HEK293 (cell line): ENCODE data around the gene SLC35F3.

Experiments used
- CTCF ChIA-PET: fragments of 350-600 bp; formaldehyde crosslinking; extraction: SDS; loops from one replicate; lab custom pipeline; 2021; ENCODE audit warnings: antibody characterized with exemption; lab: Yijun Ruan, JAX
- POLR2A ChIA-PET: fragments of 300-600 bp; formaldehyde crosslinking; extraction: SDS; loops from one replicate; lab custom pipeline; 2020; ENCODE audit warnings: antibody characterized with exemption, inconsistent platforms; lab: Yijun Ruan, JAX
- H3K27ac ChIP-seq: fragments of 200-500 bp; sonication (Bioruptor generic); 2 replicates; pipeline ENCODE4 v1.5.1; 2014; ENCODE audit warnings: low read depth, low read length, control low read depth, inconsistent platforms; ENCODE audit errors: extremely low read depth
- H3K36me3 ChIP-seq, 2 experiments: fragments of 200-500 bp in 1 of 2; sonication (Bioruptor generic) in 1 of 2; 1 replicate in 1 of 2; 2 replicates in 1 of 2; pipeline ENCODE4 v1.5.1; 2014 to 2017; ENCODE audit warnings: inconsistent platforms in 2 of 2, low read length in 2 of 2; ENCODE audit not compliant: control insufficient read depth in 2 of 2, insufficient read depth in 1 of 2
- H3K4me1 ChIP-seq: fragments of 200-500 bp; sonication (Bioruptor generic); 2 replicates; pipeline ENCODE4 v1.5.1; 2014; ENCODE audit warnings: mild to moderate bottlenecking, low read length, inconsistent platforms; ENCODE audit not compliant: control insufficient read depth, insufficient read depth
- H3K4me3 ChIP-seq: 2 replicates; pipeline ENCODE4 v1.5.1; 2011; ENCODE audit warnings: low read depth, mild to moderate bottlenecking, control low read depth, low read length, moderate library complexity
- H3K9me3 ChIP-seq: fragments of 200-500 bp; sonication (Bioruptor generic); 2 replicates; pipeline ENCODE4 v1.5.1; 2014; ENCODE audit warnings: low read depth, low read length, inconsistent platforms; ENCODE audit not compliant: control insufficient read depth, insufficient read depth
- BCL11B ChIP-seq: fragments of 450-650 bp; formaldehyde crosslinking; IDR thresholded peaks from 2 replicates; pipeline ENCODE4 v1.5.1; 2016; ENCODE audit warnings: low read depth, missing biosample characterization, missing genetic modification characterization
- EGR2 ChIP-seq: fragments of 450-650 bp; formaldehyde crosslinking; IDR thresholded peaks from 2 replicates; pipeline ENCODE4 v1.5.1; 2016; ENCODE audit warnings: low read depth, missing biosample characterization, missing genetic modification characterization
- KLF10 ChIP-seq: fragments of 450-650 bp; IDR thresholded peaks from 2 replicates; pipeline ENCODE4 v1.5.1; 2018; ENCODE audit warnings: missing biosample characterization, mild to moderate bottlenecking, missing genetic modification characterization
- KLF16 ChIP-seq: fragments of 450-650 bp; formaldehyde crosslinking; IDR thresholded peaks from 2 replicates; pipeline ENCODE4 v1.5.1; 2017; ENCODE audit warnings: missing biosample characterization, missing genetic modification characterization
- RBAK ChIP-seq: fragments of 450-650 bp; formaldehyde crosslinking; IDR thresholded peaks from 2 replicates; pipeline ENCODE4 v1.5.1; 2016; ENCODE audit warnings: missing biosample characterization, missing genetic modification characterization
- SETDB1 ChIP-seq: IDR thresholded peaks from one replicate; pipeline ENCODE4 v1.6.1; 2017; ENCODE audit warnings: mild to moderate bottlenecking, low read length, moderate library complexity, mixed read lengths; ENCODE audit not compliant: insufficient read length
- TCF7L2 ChIP-seq: IDR thresholded peaks from 2 replicates; pipeline ENCODE4 v1.6.1; 2011; ENCODE audit warnings: low read depth, mild to moderate bottlenecking, inconsistent platforms, low read length, moderate library complexity, borderline replicate concordance
- YY2 ChIP-seq: fragments of 450-650 bp; formaldehyde crosslinking; IDR thresholded peaks from 2 replicates; pipeline ENCODE4 v1.5.1; 2016; ENCODE audit warnings: missing biosample characterization, missing genetic modification characterization
- ZNF132 ChIP-seq: fragments of 450-650 bp; formaldehyde crosslinking; IDR thresholded peaks from 2 replicates; pipeline ENCODE4 v1.5.1; 2017; ENCODE audit warnings: missing biosample characterization, missing genetic modification characterization, borderline replicate concordance
- ZNF133 ChIP-seq: fragments of 450-650 bp; formaldehyde crosslinking; IDR thresholded peaks from 2 replicates; pipeline ENCODE4 v1.5.1; 2016; ENCODE audit warnings: missing biosample characterization, missing genetic modification characterization
- ZNF146 ChIP-seq: fragments of 450-650 bp; formaldehyde crosslinking; IDR thresholded peaks from 2 replicates; pipeline ENCODE4 v1.5.1; 2016; ENCODE audit warnings: missing biosample characterization, missing genetic modification characterization
- ZNF19 ChIP-seq: fragments of 450-650 bp; formaldehyde crosslinking; IDR thresholded peaks from 2 replicates; pipeline ENCODE4; 2016; ENCODE audit warnings: missing biosample characterization, missing genetic modification characterization, low read depth
- ZNF2 ChIP-seq: fragments of 450-650 bp; formaldehyde crosslinking; IDR thresholded peaks from 2 replicates; pipeline ENCODE4 v1.5.1; 2016; ENCODE audit warnings: missing biosample characterization, missing genetic modification characterization
- ZNF274 ChIP-seq, 2 experiments: fragments of 200-500 bp in 1 of 2; fragments of 450-650 bp in 1 of 2; sonication (Bioruptor generic) in 1 of 2; formaldehyde crosslinking in 1 of 2; IDR thresholded peaks; 2 replicates each; pipeline versions ENCODE4 v1.5.1 to v1.6.1; 2014 to 2016; ENCODE audit warnings: borderline replicate concordance in 1 of 2, inconsistent platforms in 1 of 2, low read length in 1 of 2, missing biosample characterization in 1 of 2, missing genetic modification characterization in 1 of 2
- ZNF404 ChIP-seq: fragments of 450-650 bp; formaldehyde crosslinking; IDR thresholded peaks from 2 replicates; pipeline ENCODE4 v1.5.1; 2017; ENCODE audit warnings: missing biosample characterization, missing genetic modification characterization
- ZNF426 ChIP-seq: fragments of 450-650 bp; formaldehyde crosslinking; IDR thresholded peaks from 2 replicates; pipeline ENCODE4 v1.5.1; 2017; ENCODE audit warnings: missing biosample characterization, missing genetic modification characterization, mild to moderate bottlenecking, inconsistent platforms, moderate library complexity
- ZNF549 ChIP-seq: fragments of 450-650 bp; IDR thresholded peaks from 2 replicates; pipeline ENCODE4 v1.5.1; 2018; ENCODE audit warnings: missing biosample characterization, missing genetic modification characterization, mild to moderate bottlenecking, inconsistent platforms, moderate library complexity
- ZNF596 ChIP-seq: fragments of 450-650 bp; IDR thresholded peaks from 2 replicates; pipeline ENCODE4 v1.5.0; 2018; ENCODE audit warnings: missing biosample characterization, mild to moderate bottlenecking, missing genetic modification characterization, moderate library complexity
- ZNF624 ChIP-seq: fragments of 450-650 bp; formaldehyde crosslinking; IDR thresholded peaks from 2 replicates; pipeline ENCODE4 v1.5.1; 2017; ENCODE audit warnings: missing biosample characterization, missing genetic modification characterization
- ZNF645 ChIP-seq: fragments of 450-650 bp; formaldehyde crosslinking; IDR thresholded peaks from 2 replicates; pipeline ENCODE4; 2016; ENCODE audit warnings: missing biosample characterization, missing genetic modification characterization
- ZNF664 ChIP-seq: fragments of 450-650 bp; formaldehyde crosslinking; IDR thresholded peaks from 2 replicates; pipeline ENCODE4 v1.5.1; 2016; ENCODE audit warnings: missing biosample characterization, missing genetic modification characterization
- ZSCAN16 ChIP-seq: fragments of 450-650 bp; formaldehyde crosslinking; IDR thresholded peaks from 2 replicates; pipeline ENCODE4 v1.5.1; 2016; ENCODE audit warnings: missing biosample characterization, missing genetic modification characterization
- ZSCAN30 ChIP-seq: fragments of 450-650 bp; IDR thresholded peaks from 2 replicates; pipeline ENCODE4 v1.5.1; 2018; ENCODE audit warnings: missing biosample characterization, mild to moderate bottlenecking, missing genetic modification characterization, moderate library complexity
- TF ChIP-seq, protein P1 (sequence below): fragments of 450-650 bp; formaldehyde crosslinking; IDR thresholded peaks from 2 replicates; pipeline ENCODE4 v1.5.1; 2017; ENCODE audit warnings: missing biosample characterization, missing genetic modification characterization

SLC35F3 gene

GRCh38 chr1:233946724-233947123, 42.2 kb downstream of the SLC35F3 start:
- CTCF ChIA-PET = no interaction called here
- TF ChIP-seq KLF16 (tag by site-specific recombination) (no peak), EGR2 (no peak), ZSCAN30 (tag by site-specific recombination) (no peak), ZNF274 (IDR thresholded peaks at IDR 0.05; ENCODE audit: low read length) (no peak), ZNF274 (tag by site-specific recombination; IDR thresholded peaks at IDR 0.05; ENCODE audit: borderline replicate concordance) (no peak), YY2 (tag by site-specific recombination) (no peak), SETDB1 (no peak), ZNF549 (tag by site-specific recombination) (no peak), ZNF645 (no peak), ZNF426 (tag by site-specific recombination) (no peak), KLF10 (no peak), ZNF133 (tag by site-specific recombination) (no peak), ZNF596 (no peak), ZNF2 (tag by site-specific recombination) (no peak)
- no peaks in the 10 kb centered on the region for H3K9me3 ChIP-seq
- no peaks in the 10 kb centered on the region for H3K36me3 ChIP-seq
- H3K27ac ChIP-seq = no peak overlapping the region
- H3K4me3 ChIP-seq = no peak overlapping the region
- H3K4me1 ChIP-seq = no peaks in the 10 kb centered on the region
- POLR2A ChIA-PET = no interaction called here

DNA sequence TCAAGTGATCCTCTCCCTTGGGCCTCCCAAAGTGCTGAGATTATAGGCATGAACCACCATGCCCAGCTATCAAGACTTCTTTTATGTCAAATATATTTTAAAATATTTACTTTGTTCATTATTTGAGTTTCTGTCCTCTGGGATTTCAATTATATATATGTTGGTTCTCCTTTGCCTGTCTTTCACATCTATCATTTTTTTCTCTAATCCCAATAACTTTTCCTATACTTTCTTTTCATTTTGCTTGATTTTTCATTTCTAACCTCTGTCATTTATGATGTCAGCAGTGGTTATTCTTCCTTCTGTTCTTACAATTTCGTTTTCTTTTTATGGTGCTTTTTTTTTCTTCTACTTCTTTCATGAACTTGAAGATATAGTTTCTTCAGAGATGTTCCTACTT, 47.3 kb downstream of the SLC35F3 start:
- ChIA-PET POLR2A (no interaction called here), CTCF (no interaction called here)
- Histone ChIP-seq H3K4me3 (no peak overlapping the region), H3K9me3 (no peaks in the 10 kb centered on the region), H3K27ac (no peak overlapping the region), H3K4me1 (no peaks in the 10 kb centered on the region), H3K36me3 (no peaks in the 10 kb centered on the region)
- TF ChIP-seq TCF7L2 (no peak), SETDB1 (peak; percentile 52), ZNF133 (tag by site-specific recombination) (peak; percentile 96)

- ChIA-PET POLR2A (no interaction called here), CTCF (interaction anchor here (0.8 to 1.6 kb wide), 4 partner anchors 13 to 653 kb away, joined by 3 to 4 read pairs (median 4); no protein-coding TSS in a partner anchor)
- TF ChIP-seq ZNF19 = no peak
- no peak for TF ChIP-seq ZNF404
- no peak for TF ChIP-seq ZNF132
- no peak for TF ChIP-seq RBAK
- TF ChIP-seq BCL11B = no peak
- no peak for TF ChIP-seq ZSCAN16
- no peak for TF ChIP-seq ZNF274 (IDR thresholded peaks at IDR 0.05; ENCODE audit: low read length)
- no peak for TF ChIP-seq ZNF274 (tag by site-specific recombination; IDR thresholded peaks at IDR 0.05; ENCODE audit: borderline replicate concordance)
- TF ChIP-seq ZNF624 (tag by site-specific recombination) = no peak
- TF ChIP-seq ZSCAN30 (tag by site-specific recombination) = no peak
- no peak for TF ChIP-seq KLF10
- no peak for TF ChIP-seq ZNF146
- no peak for TF ChIP-seq ZNF664 (tag by site-specific recombination)
- TF ChIP-seq, protein P1, sequence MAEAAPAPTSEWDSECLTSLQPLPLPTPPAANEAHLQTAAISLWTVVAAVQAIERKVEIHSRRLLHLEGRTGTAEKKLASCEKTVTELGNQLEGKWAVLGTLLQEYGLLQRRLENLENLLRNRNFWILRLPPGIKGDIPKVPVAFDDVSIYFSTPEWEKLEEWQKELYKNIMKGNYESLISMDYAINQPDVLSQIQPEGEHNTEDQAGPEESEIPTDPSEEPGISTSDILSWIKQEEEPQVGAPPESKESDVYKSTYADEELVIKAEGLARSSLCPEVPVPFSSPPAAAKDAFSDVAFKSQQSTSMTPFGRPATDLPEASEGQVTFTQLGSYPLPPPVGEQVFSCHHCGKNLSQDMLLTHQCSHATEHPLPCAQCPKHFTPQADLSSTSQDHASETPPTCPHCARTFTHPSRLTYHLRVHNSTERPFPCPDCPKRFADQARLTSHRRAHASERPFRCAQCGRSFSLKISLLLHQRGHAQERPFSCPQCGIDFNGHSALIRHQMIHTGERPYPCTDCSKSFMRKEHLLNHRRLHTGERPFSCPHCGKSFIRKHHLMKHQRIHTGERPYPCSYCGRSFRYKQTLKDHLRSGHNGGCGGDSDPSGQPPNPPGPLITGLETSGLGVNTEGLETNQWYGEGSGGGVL (tag by site-specific recombination) = no peak
- Histone ChIP-seq H3K4me3 (no peak overlapping the region), H3K36me3 (no peaks in the 10 kb centered on the region), H3K4me1 (no peaks in the 10 kb centered on the region), H3K27ac (no peak overlapping the region), H3K9me3 (no peaks in the 10 kb centered on the region)
These were observed 53.2 kb downstream of the SLC35F3 start for GRCh38 chr1:233957691-233958090.
